ENCODE data around the gene NKAIN4.

Gene NKAIN4

GRCh38 chr20:63288581-63289251, 34.5 kb upstream of the NKAIN4 start:
- DNase-seq (ENCODE audit: low spot score): no peak

GRCh38 chr20:63287697-63288580, 33.7 kb upstream of the NKAIN4 start:
- DNase-seq (ENCODE audit: low spot score): no peak

- no peak for DNase-seq (ENCODE audit: low spot score)
Measured at GRCh38 chr20:63286781-63287696, 32.8 kb upstream of the NKAIN4 start.

- no peak for DNase-seq (ENCODE audit: low spot score)
Measured at GRCh38 chr20:63285636-63286615, 31.7 kb upstream of the NKAIN4 start.

- no peak for DNase-seq (ENCODE audit: low spot score)
Measured at GRCh38 chr20:63284981-63285524, 30.8 kb upstream of the NKAIN4 start.

GRCh38 chr20:63284544-63284949, 30.3 kb upstream of the NKAIN4 start:
- DNase-seq (ENCODE audit: low spot score): no peak

- DNase-seq (ENCODE audit: low spot score): no peak
Measured at GRCh38 chr20:63284083-63284440, 29.8 kb upstream of the NKAIN4 start.

GRCh38 chr20:63283397-63284082, 29.3 kb upstream of the NKAIN4 start:
- DNase-seq (ENCODE audit: low spot score): no peak

- no peak for DNase-seq (ENCODE audit: low spot score)
Measured at GRCh38 chr20:63282946-63283345, 28.7 kb upstream of the NKAIN4 start.

- no peak for DNase-seq (ENCODE audit: low spot score)
Measured at GRCh38 chr20:63281742-63282665, 27.7 kb upstream of the NKAIN4 start.

GRCh38 chr20:63280929-63281545, 26.8 kb upstream of the NKAIN4 start:
- no peak for DNase-seq (ENCODE audit: low spot score)

GRCh38 chr20:63280371-63280770, 26.1 kb upstream of the NKAIN4 start:
- DNase-seq (ENCODE audit: low spot score): no peak

GRCh38 chr20:63279931-63280330, 25.7 kb upstream of the NKAIN4 start:
- no peak for DNase-seq (ENCODE audit: low spot score)

- no peak for DNase-seq (ENCODE audit: low spot score)
Measured at GRCh38 chr20:63278661-63279060, 24.4 kb upstream of the NKAIN4 start.

- DNase-seq (ENCODE audit: low spot score): no peak
Measured at GRCh38 chr20:63277466-63278272, 23.4 kb upstream of the NKAIN4 start.

- no peak for DNase-seq (ENCODE audit: low spot score)
Measured at GRCh38 chr20:63276956-63277355, 22.7 kb upstream of the NKAIN4 start.

GRCh38 chr20:63275825-63276224, 21.6 kb upstream of the NKAIN4 start:
- DNase-seq (ENCODE audit: low spot score): no peak
